LNCaP clone FGC (cell line): ENCODE results near the gene IQSEC1.

Experiments
- DNase-seq: peaks from one replicate; pipeline ENCODE4 v3.0.0-alpha.2; 2011; ENCODE audit warnings: low read depth
- H3K4me3 ChIP-seq: 2 replicates; pipeline ENCODE4 v1.5.1; 2011; ENCODE audit warnings: mild to moderate bottlenecking, low read depth, low read length, control low read depth
- TF ChIP-seq, protein P1 (sequence below): IDR thresholded peaks from 2 replicates; pipeline ENCODE4 v1.5.1; 2012; ENCODE audit warnings: mild to moderate bottlenecking; ENCODE audit not compliant: control insufficient read depth, insufficient read depth; ENCODE audit errors: extremely low read depth

IQSEC1 gene

DNA sequence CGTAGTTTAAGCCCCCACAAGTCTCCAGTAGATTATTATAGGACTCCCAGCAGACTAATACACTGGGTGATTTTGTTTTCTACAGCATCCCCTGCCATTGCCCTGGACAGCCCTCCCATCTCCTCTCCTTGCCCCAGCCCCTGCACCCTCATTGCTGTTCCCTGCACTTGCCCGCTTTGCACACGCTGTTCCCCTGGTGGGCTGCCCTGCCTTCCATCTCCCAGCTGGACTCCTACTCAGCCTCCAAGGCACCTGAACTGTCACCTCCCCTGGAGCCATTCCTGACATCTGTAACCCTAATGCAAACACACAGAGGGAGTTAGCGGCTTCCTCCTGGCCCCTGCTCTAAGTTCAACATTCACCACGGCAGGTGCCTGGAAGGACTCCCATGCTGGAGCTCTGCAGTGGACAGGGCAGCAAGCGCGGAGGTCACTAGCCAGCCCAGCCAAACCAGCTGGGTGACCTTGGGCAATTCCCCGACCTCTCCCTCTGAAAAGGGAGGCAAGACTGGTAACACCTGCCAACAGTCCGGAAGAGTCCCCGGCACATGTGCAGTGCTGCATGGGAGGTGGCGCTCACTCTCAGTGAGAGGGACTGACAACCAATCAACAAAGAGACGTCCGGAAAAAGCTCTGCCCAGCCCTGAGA lies 38.8 kb upstream of the IQSEC1 start:
- TF ChIP-seq, protein P1, sequence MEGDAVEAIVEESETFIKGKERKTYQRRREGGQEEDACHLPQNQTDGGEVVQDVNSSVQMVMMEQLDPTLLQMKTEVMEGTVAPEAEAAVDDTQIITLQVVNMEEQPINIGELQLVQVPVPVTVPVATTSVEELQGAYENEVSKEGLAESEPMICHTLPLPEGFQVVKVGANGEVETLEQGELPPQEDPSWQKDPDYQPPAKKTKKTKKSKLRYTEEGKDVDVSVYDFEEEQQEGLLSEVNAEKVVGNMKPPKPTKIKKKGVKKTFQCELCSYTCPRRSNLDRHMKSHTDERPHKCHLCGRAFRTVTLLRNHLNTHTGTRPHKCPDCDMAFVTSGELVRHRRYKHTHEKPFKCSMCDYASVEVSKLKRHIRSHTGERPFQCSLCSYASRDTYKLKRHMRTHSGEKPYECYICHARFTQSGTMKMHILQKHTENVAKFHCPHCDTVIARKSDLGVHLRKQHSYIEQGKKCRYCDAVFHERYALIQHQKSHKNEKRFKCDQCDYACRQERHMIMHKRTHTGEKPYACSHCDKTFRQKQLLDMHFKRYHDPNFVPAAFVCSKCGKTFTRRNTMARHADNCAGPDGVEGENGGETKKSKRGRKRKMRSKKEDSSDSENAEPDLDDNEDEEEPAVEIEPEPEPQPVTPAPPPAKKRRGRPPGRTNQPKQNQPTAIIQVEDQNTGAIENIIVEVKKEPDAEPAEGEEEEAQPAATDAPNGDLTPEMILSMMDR, result 0 out of 2 replicates have a peak, but pooled peaks have one; percentile 1
- peak; percentile 80 for DNase-seq
- no peak overlapping the region for H3K4me3 ChIP-seq

DNA sequence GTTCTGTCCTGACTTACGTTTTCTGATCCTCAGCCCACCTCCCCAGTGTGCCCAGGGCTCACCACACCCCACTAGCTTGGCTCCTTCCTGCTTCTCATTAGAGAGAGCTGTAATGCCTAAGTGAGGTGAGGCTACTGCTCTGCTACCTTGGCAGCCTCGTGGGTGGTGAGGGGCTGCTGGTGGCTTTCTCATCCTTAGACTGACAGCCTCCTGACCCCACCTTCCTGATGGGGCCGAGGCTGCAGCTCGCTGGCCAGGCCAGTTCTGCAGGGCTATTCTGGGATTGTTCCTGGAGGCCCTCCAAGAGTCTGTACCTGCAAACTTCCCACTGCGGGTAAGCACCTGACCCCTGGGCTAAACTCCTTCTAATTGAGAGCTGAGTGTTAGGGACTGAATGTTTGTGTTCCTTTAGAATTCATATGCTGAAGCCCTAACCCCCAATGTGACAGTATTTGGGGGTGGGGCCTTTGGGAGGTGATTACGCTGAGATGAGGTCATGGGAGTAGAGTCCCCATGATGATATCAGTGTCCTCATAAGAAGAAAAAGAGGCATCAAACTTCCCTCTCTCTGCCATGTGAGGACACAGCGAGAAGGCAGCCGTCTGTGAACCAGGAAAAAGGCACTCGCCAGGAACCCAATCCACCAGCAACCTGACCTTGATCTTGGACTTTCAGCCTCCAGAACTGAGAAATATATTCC lies 38.1 kb upstream of the IQSEC1 start:
- H3K4me3 ChIP-seq, result no peak overlapping the region
- TF ChIP-seq, protein P1, result no peak
- peak; percentile 53 for DNase-seq

DNA sequence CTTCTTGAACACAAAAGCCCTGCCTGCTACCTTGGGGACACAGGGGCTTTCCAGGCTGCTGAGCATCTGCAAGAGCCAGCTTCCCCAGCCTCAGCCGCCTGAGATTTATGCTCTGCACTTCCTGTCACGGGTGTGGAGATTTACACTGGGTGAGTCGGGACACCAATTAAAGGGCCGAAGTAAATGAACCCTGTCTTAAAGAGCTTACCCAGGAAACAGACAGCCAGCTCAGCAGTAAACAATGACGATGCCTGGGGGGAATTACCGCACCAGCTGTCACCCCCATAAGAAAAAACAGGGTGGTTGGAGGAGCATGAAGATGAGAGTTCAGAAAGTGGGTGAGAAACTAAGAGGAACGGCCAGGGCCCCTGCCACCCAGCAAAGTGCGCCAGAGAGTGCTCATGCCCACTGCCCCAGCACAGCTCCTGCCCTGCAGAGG lies 37.5 kb upstream of the IQSEC1 start:
- DNase-seq, result no peak
- H3K4me3 ChIP-seq, result no peak overlapping the region
- TF ChIP-seq, protein P1, result no peak

DNA sequence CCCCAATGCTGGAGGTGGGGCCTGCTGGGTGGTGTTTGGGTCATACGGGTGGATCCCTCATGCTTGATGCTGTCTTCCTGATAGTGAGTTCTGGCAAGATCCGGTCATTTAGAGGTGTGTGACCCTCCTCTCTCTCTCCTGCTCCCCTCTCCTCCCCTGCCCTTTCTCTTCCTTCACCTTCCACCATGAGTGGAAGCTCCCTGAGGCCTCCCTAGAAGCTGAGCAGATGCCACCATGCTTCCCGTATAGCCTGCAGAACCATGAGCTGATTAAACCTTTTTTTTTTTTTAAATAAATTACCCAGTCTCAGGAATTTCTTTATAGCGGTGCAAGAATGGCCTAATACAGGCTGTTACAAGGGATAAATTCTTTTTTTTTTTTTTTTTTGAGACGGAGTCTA lies 36.3 kb upstream of the IQSEC1 start:
- H3K4me3 ChIP-seq, result no peak overlapping the region
- TF ChIP-seq, protein P1, result no peak
- DNase-seq, result no peak

DNA sequence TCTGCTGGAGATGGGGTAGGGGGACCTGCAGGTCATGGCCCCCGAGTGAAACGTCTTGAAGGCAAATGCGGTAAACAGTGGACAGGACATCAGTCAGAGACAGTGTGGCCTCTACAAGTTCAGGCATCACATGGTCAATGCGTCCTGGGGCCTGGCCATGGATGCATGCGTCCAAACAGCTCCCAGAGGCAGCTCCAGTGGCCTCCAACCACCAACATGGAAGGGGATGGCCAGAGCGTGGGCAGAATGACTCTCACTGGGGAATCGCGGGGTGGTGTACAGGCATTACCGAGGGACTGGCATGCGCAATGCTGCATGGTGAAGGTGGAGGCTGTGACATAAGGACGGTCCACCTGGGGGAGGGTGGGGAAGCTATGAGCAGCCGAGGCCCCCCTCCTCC lies 35.6 kb upstream of the IQSEC1 start:
- no peak for DNase-seq
- no peak overlapping the region for H3K4me3 ChIP-seq
- TF ChIP-seq, protein P1, result no peak

DNA sequence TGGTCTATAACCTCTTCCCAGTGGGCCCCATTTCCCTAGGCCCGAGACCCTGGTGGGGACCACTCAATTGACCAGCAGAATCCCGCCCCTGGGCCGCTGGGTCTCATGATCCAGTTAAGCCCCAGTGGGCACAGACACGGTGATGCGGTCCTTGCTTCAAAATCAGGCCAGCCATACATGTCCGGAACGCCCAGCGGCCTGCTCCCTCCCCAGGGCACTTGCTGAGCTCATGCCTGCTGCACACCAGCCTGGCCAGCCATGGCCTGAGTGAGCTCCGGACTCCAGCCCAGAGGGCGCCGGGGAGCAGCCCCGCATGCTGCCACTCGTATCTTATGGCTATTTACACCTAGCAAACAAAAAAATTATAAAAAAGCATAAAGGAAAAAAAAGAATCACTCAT lies 34.4 kb upstream of the IQSEC1 start:
- H3K4me3 ChIP-seq, result no peak overlapping the region
- TF ChIP-seq, protein P1, result peak; percentile 22
- no peak for DNase-seq
